Ramos (cell line): Measurements from ENCODE around the gene KLF6.

Source experiments
- in situ Hi-C: fragments of 300-500 bp; cut with MboI; formaldehyde crosslinking; loops from one replicate; pipeline ENCODE4 v1.14.3; 2022; ENCODE audit warnings: low sequenced_read_pairs; ENCODE audit not compliant: unreplicated experiment

Gene KLF6

GRCh38 chr10:3759397-3759796 lies 25.6 kb downstream of the KLF6 start:
- in situ Hi-C loops, result no loop called here

DNA sequence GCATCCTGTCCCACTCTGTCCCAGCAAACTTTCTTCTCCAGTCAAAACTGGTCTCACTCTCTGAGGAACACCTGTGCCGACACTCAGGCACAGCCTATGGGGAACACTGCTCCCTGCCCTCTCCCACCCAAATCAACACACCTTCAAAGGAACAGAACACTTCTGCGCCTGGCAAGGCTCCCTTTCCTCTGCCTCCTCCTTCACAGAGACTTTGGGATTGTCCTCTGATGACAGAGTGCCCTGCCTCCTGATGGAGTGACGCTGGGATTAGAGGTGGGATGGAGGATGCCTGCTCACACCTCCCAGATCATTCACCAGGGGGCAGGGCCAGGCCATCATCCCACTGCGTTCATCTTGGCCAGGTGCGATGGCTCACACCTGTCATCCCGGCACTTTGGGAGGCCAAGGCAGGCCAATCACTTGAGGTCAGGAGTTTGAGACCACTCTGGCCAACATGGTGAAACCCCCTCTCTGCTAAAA lies 26.5 kb downstream of the KLF6 start:
- in situ Hi-C loops, result no loop called here

DNA sequence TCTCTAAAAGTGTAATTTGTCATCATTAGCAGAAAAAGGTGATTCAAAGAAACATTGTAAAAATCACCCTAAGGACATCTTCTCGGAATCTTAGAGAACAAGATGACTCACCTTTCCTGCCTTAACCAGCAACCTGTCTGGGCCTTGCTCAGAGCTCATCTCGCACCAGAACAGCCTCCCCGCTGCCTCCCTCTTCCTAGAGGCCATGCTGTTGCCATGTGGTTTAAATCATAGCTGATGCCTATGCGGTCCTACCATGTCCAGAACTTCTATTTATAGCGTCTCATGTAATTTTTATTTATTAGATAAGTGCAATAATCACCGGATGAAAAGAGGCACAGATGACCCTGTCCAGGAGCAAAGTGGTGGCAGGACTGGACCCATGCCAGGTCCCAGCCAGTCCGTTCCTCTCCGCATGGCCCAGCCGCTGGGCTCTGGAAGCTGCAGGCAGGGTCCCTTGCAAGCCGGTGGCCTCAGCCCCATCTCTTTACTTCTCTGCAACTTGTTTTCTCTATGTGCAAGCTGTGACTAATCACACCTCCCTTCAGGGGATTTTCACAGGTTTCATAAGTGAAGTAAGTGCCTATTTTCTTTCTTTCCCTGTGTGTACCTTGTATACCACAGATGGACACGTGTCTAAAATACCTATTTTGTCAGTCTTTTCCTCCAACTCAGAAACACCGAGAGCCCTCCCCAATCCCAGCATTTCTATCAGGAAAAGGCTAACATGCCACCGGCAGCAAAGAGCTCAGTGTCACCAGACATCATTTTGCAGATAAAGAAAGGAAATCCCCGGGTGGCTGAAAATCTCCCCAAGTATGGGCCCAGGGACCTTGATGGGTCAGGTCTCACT lies 27.1 kb downstream of the KLF6 start:
- in situ Hi-C loops, result no loop called here

DNA sequence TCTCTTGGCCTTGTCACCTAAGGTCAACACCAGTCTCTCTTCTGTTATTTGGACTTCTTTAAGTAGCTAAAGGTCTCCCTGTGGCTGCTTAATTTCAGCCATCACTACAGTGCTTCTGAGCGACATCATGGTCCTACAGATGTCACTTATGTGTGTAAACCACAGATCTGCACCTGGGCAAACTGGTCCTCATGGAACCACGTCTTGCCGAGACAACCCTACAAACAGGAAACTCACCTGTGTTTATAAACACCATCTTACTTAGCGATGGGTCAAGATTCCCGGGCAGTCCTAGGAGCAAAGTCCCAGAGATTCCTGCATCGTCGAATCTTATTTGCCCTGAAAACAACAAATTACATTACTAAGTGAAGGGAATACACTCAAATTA lies 27.8 kb downstream of the KLF6 start:
- in situ Hi-C loops, result no loop called here

DNA sequence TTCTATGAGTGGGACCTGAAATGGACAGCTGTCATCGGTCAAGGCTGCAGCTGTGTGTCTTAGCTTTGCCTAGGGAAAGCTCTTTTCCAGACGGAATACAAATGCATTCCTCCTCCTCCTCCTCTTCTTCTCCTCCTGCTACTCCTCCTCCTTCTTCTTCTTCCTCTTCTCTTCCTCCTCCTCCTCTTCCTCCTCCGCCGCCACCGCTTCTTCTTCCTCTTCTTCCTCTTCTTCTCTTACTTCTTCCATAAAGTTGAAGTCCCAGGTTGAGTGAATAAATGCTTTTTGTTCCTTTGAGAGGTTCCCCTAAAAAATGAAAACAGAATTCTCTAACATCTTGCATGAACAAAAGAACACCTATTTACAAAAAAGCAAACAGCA lies 28.7 kb downstream of the KLF6 start:
- in situ Hi-C loops, result no loop called here

- in situ Hi-C loops, result no loop called here
Measured at GRCh38 chr10:3755440-3756359, 29.3 kb downstream of the KLF6 start.

DNA sequence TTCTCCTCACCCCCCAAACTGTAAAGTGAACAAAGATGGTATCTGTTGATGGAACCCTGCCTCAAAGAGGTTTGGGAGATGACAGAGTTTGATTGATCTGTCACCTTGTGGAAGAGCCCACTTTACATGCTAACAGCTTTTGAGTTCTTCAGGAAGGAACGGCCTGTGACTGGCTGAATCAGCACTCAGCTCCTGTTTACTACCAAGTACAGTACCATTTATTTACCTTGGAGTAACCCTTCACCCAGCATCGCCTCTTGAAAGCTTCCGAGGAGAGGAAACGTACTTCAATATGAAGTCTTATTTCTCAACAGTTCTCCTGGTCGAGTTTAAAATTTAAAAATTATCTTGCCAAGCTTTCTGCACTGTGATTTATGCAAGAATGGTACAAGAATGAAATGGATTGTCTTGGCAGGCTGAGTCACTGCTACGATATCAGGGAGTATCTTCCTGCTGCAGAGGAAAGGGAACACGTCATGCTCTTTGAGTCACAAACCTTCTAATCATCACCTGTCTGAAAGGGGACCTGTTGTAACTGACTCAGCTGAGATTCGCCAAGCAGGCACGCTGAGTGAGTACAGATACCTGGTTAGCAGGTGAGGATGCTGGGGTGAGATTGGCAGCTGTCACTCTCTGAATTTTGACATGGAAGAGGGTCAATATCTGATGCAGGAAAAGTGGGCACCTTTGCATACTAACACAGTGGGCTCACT lies 30.1 kb downstream of the KLF6 start:
- in situ Hi-C loops, result no loop called here

DNA sequence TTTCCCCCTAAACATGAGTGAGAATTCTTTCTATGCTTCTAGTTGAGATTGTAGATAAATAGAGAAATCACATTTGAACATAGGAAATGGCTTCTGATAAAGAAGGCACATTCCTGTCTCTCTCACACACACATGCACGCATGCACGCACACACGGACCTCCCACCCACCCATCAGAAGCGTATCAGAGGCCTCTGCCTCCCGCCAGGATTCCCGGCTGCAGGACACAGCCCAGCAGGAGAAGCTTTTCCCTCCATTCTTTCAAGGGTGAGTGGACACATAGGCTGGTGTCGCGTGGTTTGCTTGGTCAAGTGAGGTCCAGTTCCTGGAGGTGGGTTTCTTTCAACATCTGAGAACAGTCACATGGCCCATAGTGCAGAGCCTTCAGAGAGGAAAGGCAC lies 34.2 kb downstream of the KLF6 start:
- in situ Hi-C loops, result no loop called here

DNA sequence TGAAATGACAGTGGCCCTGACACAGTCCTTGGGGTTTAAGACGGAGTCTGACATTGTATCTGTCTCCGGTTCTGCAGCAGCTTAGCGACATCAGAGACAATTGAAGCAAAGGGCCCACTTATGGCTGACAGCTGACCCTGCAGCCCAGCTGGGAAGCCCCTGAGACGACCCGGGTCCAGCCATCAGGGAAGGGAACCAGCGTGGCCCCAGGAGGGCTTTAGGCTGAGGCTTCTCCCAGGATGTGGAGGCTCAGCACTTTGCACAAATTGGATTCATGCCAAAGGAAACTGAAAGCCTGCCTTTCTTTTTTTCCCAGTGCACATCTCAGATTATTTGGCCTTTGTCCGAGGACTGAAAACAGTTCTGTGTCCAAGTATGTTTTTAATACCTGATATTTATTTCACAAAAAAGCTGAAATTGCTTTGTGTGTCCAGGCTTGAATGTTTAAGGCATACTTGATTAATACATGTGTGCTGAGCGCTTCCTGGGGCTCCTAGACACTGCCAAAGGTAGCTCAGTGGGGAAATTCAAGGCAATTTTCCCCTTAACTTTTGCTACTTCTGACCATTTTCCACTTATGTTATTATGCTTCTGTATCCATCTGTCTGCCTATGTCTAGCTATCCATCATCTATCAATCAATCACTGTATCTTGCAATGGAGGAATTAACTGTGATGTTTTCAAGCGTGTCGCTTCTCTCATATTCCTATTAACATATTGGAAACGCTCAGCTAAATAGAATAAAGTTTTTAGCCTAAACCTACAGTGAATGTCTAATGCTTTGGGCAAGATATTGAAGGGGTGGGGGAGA lies 34.8 kb downstream of the KLF6 start:
- in situ Hi-C loops, result no loop called here

DNA sequence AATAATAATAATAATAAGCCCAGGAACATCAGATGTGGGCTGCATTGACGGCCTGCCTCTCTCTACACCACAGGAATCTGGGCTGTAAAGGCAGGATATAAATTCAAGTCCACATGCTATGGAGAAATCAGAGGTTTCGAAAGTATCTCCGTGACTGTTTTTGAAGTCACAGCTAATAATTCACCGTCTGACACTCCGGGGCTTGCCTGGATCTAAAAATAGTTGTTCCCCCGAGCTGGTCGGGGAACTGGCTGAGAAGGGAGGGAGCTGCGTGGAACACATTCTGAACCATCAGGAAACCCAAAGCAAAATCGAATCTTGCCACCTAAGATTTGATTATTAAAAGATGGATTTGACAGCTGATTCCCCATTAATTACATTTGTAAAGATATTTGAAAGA lies 35.4 kb downstream of the KLF6 start:
- in situ Hi-C loops, result no loop called here

GRCh38 chr10:3749011-3749410 lies 36.0 kb downstream of the KLF6 start:
- in situ Hi-C loops, result no loop called here

DNA sequence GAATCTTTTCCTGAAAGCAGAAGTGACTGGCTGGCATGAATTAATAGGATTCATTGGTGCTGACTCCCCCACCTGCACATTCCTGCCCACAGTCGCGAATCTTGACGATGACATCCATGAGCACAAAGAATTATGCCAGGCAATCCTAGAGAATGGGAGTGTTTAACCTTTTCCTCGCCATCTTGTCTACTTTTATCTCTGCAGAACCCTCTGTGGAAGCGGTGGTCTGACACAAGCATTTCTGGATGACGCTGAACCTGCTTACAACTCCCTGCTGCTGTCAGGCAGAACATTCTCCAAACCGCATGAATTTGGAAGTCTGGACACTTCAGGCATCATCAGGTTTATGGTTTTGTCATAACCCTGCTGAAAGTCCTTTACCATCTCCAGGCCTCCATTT lies 36.5 kb downstream of the KLF6 start:
- in situ Hi-C loops, result no loop called here

DNA sequence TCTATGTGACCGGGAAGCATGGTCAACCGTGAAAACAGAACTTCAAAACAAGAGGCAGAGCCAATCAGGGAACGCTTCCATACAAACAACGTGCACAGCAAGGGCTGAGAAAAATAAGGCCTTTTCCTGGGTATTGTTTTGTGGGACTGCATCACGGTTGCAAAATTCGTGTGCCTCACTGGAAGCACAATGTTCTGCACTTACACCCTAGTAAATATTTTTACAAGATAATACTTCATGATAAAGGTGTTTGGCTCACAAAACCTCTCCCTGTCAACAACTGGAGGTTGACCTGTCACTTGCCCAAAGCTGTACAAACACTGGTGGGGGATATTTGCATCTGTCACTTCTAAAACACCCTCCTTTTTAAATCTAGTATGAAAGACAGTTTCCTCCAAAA lies 37.0 kb downstream of the KLF6 start:
- in situ Hi-C loops, result no loop called here

DNA sequence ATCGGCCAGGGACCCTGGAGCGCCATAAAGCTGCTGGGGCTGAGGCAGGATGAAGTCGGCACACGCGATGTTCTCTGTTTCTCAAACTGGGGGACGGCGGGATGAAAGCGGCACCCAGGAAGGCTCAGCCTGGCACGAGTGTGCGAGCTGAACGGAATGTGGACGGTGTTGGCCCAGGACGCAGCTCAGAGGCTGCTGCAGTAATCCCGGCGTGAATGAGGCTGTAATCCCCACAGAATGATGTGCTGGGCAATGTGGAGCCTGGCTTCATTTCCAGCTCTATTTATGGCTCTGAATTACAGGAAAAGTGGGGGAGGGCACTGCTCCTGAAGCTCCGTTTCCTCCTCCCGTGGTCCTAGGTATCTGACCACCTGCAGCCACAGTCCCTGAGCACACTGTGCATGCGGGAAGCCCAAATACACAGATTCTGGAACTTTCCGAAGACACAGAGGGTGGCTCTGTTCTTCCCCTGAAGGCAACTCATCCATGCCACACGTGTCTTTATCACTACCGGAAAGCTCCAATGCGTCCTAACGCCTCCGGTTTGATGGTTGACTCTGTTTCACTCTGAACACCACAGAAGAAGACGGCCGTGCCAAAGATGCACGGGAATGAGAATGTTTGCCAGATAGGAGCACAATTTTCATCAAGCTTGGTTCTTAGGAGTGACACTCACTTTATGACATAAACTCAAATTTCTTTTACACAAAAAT lies 37.6 kb downstream of the KLF6 start:
- in situ Hi-C loops, result no loop called here

DNA sequence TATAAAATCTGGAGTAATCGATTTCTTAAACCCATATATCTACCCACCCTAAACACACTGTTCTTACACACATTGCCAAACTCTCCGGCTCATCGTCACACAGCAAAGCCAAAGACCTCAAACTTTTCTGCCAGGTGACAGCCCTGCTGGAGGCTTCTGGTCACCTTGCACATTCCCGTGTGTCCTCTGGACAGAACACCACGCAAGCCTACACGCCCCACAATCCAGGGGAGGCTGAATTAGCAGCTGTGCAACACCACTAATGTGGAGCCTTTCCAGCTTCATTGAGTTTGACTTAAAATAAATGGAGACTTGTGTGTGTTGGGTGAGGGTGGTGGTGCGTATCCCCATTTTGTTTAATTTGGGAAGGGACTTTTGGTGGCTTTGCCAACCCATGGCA lies 38.4 kb downstream of the KLF6 start:
- in situ Hi-C loops, result no loop called here

DNA sequence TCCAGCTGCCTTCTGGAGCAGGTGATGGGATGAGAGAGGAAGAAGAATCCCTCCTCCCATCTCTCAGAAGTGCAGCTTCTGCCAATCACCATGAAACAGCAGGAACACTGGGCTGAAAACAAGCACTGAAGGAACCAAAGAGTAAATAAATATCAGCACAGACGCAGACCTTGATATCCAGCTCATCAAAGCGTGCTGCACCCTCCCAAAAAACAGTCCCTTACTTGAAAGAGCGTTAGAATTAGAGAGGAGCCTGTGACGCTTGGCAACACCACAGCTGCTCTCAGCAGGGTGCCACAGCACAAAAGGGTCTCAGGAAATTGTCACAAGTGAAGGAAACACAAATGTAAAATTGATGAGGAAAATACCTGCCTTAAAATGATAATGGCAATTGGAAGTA lies 39.5 kb downstream of the KLF6 start:
- in situ Hi-C loops, result no loop called here

GRCh38 chr10:3741688-3742461 lies 43.1 kb downstream of the KLF6 start:
- in situ Hi-C loops, result no loop called here

DNA sequence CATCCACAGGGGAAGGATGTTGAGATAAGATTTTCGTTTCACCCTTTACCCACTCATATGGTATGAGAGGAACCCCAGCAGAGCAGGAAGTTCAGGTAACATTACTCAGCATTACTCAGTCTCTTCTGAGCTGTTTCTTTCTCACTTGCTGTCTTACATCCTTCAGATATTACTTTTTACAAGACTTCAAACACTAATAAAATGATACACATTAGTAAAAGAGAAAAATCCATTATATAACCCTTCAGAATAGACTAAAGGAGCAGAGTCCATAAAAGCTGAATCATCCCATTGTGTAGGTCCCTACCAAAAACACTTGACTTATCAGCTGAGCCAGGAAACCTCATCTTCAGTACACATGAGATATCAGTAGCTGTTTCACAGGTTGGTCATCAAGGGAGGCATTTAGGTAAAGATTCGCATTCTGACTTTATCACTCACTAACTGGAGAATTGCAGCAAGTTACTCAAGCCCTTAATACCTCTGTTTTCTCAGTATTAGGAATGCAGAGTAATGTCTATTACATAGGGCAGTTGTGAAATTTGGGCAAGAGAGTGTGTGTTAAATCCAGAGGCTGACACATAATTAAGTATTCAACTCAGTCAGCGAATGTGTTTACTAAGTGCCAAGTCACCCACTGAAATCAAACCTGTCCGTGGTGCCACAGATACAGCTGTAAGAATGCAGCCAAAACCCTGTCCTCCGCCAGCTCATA lies 44.7 kb downstream of the KLF6 start:
- in situ Hi-C loops, result no loop called here
